GM12878 (cell line): Measurements from ENCODE around the gene PDE1C. TPM values are rescaled to one million over a fixed set of nuclear protein-coding genes. Genes with fewer than 3 reads are reported as not detected.

ENCODE experiments used
- ATAC-seq: fragments of 200-7000 bp; cut with Tn5 transposase; 3 replicates; pipeline ENCODE4 v1.9.1; 2020; ENCODE audit warnings: mild to moderate bottlenecking, moderate library complexity
- BruUV-seq: library from RNA; stranded (reverse); fragments of 400-500 nt; replicated peaks from 2 replicates; lab custom pipeline; 2021; lab: Mats Ljungman, UMichigan
- CTCF ChIA-PET: fragments of 300-600 bp; sonication (Branson Sonifier 250); formaldehyde crosslinking; extraction: SDS; loops from one replicate; lab custom pipeline; 2021; ENCODE audit warnings: inconsistent platforms; lab: Yijun Ruan, JAX
- POLR2A ChIA-PET: fragments of 350-600 bp; formaldehyde crosslinking; extraction: SDS; loops from one replicate; lab custom pipeline; 2021; ENCODE audit warnings: inconsistent platforms; lab: Charles Lee
- RAD21 ChIA-PET: fragments of 300-600 bp; sonication (Branson Sonifier 250); formaldehyde crosslinking; loops from one replicate; lab custom pipeline; 2023; ENCODE audit warnings: antibody characterized with exemption; ENCODE audit not compliant: unreplicated experiment; lab: Charles Lee
- SMC1A ChIA-PET: fragments of 300-600 bp; sonication (Branson Sonifier 250); formaldehyde crosslinking; loops from one replicate; lab custom pipeline; 2023; ENCODE audit not compliant: unreplicated experiment, uncharacterized antibody; lab: Charles Lee
- DNase-seq: peaks from one replicate; pipeline ENCODE4 v3.0.0-alpha.2; 2011; ENCODE audit warnings: low read depth, low spot score
- FAIRE-seq: peaks from 3 replicates; lab custom pipeline; 2011; peaks lifted over from hg19 to GRCh38; lab: Jason Lieb, UNC
- H2AFZ ChIP-seq: 2 replicates; pipeline ENCODE4 v1.6.0; 2011; ENCODE audit warnings: low read depth, low read length, control low read depth; ENCODE audit not compliant: control insufficient read depth
- H3K27ac ChIP-seq: 2 replicates; pipeline ENCODE4 v1.5.1; 2011; ENCODE audit warnings: control low read depth; ENCODE audit not compliant: control insufficient read depth, insufficient read depth
- H3K27me3 ChIP-seq, 2 experiments: replicated peaks in 1 of 2; 2 replicates each; pipeline versions ENCODE4 v1.6.0 to v1.6.1; 2011; ENCODE audit warnings: low read length in 1 of 2; ENCODE audit not compliant: control insufficient read depth in 2 of 2, insufficient read depth in 2 of 2
- H3K36me3 ChIP-seq, 2 experiments: 2 replicates each; pipeline ENCODE4 v1.5.1; 2011; ENCODE audit warnings: low read length in 1 of 2; ENCODE audit not compliant: control insufficient read depth in 2 of 2, insufficient read depth in 2 of 2
- H3K4me1 ChIP-seq: 2 replicates; pipeline ENCODE4 v1.6.1; 2011; ENCODE audit warnings: mild to moderate bottlenecking, low read length, moderate library complexity, mixed read lengths; ENCODE audit not compliant: control insufficient read depth, insufficient read depth
- H3K4me2 ChIP-seq: 2 replicates; pipeline ENCODE4 v1.6.0; 2011; ENCODE audit warnings: control low read depth; ENCODE audit not compliant: control insufficient read depth, insufficient read depth
- H3K4me3 ChIP-seq: fragments of 200-600 bp; sonication (generic); 2 replicates; pipeline ENCODE4 v1.5.1; 2016
- H3K79me2 ChIP-seq: 2 replicates; pipeline ENCODE4 v1.6.0; 2011; ENCODE audit warnings: low read length; ENCODE audit not compliant: control insufficient read depth, insufficient read depth
- H3K9ac ChIP-seq: 2 replicates; pipeline ENCODE4 v1.8.0; 2011; ENCODE audit warnings: low read length, control low read depth, mixed read lengths; ENCODE audit not compliant: control insufficient read depth, insufficient read depth
- H3K9me3 ChIP-seq: replicated peaks from 3 replicates; pipeline ENCODE4 v1.5.1; 2011; ENCODE audit warnings: mild to moderate bottlenecking, low read length; ENCODE audit not compliant: control insufficient read depth, insufficient read depth
- H4K20me1 ChIP-seq: 2 replicates; pipeline ENCODE4 v1.6.0; 2011; ENCODE audit not compliant: control insufficient read depth, insufficient read depth
- ATF7 ChIP-seq: fragments of 450-650 bp; IDR thresholded peaks from 2 replicates; pipeline ENCODE4 v1.6.1; 2016; ENCODE audit warnings: low read depth, mild to moderate bottlenecking
- CEBPB ChIP-seq, 2 experiments: fragments of 150-350 bp in 1 of 2; IDR thresholded peaks; 2 replicates each; pipeline ENCODE4 v1.6.1; 2012 to 2014; ENCODE audit warnings: low read depth in 2 of 2, low read length in 2 of 2, borderline replicate concordance in 1 of 2, inconsistent platforms in 1 of 2
- CREB1 ChIP-seq: IDR thresholded peaks from 2 replicates; pipeline ENCODE4 v1.6.1; 2012; ENCODE audit warnings: low read depth, mild to moderate bottlenecking, inconsistent platforms
- ETV6 ChIP-seq, 2 experiments: fragments of 450-650 bp in 1 of 2; IDR thresholded peaks in 1 of 2; conservative IDR thresholded peaks in 1 of 2; 2 replicates each; pipeline ENCODE4 v1.6.1; 2014; ENCODE audit warnings: antibody characterized with exemption in 1 of 2, borderline replicate concordance in 1 of 2, low read depth in 1 of 2, mild to moderate bottlenecking in 1 of 2, moderate library complexity in 1 of 2
- JUNB ChIP-seq: IDR thresholded peaks from 2 replicates; pipeline ENCODE4 v1.6.1; 2016; ENCODE audit warnings: antibody characterized with exemption, mild to moderate bottlenecking
- NFYA ChIP-seq: IDR thresholded peaks from 2 replicates; pipeline ENCODE4 v1.6.1; 2011; ENCODE audit warnings: low read depth, mild to moderate bottlenecking, low read length, improper control_type of control experiment, borderline replicate concordance
- RBBP5 ChIP-seq: fragments of 200-600 bp; sonication (generic); conservative IDR thresholded peaks from 2 replicates; pipeline ENCODE4 v1.6.1; 2016
- SP1 ChIP-seq: IDR thresholded peaks from one replicate; pipeline ENCODE4 v1.6.1; 2011; ENCODE audit warnings: low read depth, low read length
- SREBF1 ChIP-seq: IDR thresholded peaks from 2 replicates; pipeline ENCODE4 v1.6.1; 2012; ENCODE audit warnings: mild to moderate bottlenecking, low read length
- SUZ12 ChIP-seq: fragments of 200-600 bp; sonication (generic); IDR thresholded peaks from one replicate; pipeline ENCODE4 v1.6.1; 2018; ENCODE audit warnings: antibody characterized with exemption, mild to moderate bottlenecking; ENCODE audit not compliant: unreplicated experiment
- WGBS: methylation state at CpG from one replicate; pipeline ENCODE4 v1.1.6; 2016; ENCODE audit warnings: low lambda C conversion rate; ENCODE audit not compliant: insufficient replicate concordance, insufficient coverage; ENCODE audit errors: missing lambda C conversion rate; 5-methylcytosine and 5-hydroxymethylcytosine counted together
- in situ Hi-C: fragments of 300-500 bp; cut with MboI; formaldehyde crosslinking; loops from 9 replicates; pipeline ENCODE4 v1.14.3; 2018; ENCODE audit warnings: mixed read lengths
- intact Hi-C: fragments of 100-400 bp; cut with micrococcal nuclease; formaldehyde crosslinking; loops from one replicate; pipeline ENCODE4 v1.14.2; 2022; ENCODE audit not compliant: unreplicated experiment
- polyA plus RNA-seq, 11 experiments: library from polyadenylated mRNA; depleted of rRNA in 4 of 11; unstranded in 6 of 11; stranded (reverse) in 5 of 11; fragments of >200 nt; fragmentation: Nextera tagmentation in 4 of 11; fragmentation: Illumina TruSeq in 1 of 11; extraction: Ambion mirVana in 4 of 11; extraction: Trizol in 1 of 11; gene quantifications; 1 replicate in 1 of 11; 2 replicates in 10 of 11; pipeline versions ENCODE4 v1.2.1 to v1.2.3, GENCODE V29; 2011 to 2016; ENCODE audit warnings: inconsistent platforms in 2 of 11, missing spikeins in 2 of 11, low read depth in 1 of 11
- total RNA-seq, 4 experiments: library from RNA; depleted of rRNA in 3 of 4; stranded (reverse); fragments of >200 nt in 3 of 4; fragmentation: Illumina TruSeq in 1 of 4; extraction: Trizol in 1 of 4; gene quantifications; 2 replicates each; pipeline versions ENCODE4 v1.2.1 to v1.2.3, GENCODE V29; 2013 to 2021
- TF ChIP-seq, protein P1 (sequence below): fragments of 150-350 bp; IDR thresholded peaks from 2 replicates; pipeline ENCODE4 v1.6.1; 2014; ENCODE audit warnings: mild to moderate bottlenecking, low read depth, low read length

Gene PDE1C
- total and polyA plus RNA-seq, 10 of the 15 experiments (the other 5 are each of a cell fraction or from before 2014, with no cell fraction given) = 0.29 to 2.3 (median 0.70) TPM

DNA sequence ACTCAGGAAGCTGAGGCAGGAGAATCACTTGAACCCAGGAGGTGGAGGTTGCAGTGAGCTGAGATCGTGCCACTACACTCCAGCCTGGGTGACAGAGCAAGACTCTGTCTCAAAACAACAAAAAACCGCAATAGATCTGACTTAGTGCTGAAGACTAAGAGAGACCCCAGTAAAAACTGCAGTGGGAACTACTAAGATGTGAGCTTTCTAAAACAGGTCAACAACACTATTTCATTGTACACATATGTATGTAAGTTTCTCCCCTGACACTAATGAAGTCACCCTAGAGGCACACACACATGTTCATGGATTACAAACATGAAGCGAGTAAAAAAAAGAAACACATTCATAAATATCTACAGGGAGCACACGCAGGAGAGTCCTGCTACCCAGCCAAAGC lies 68.3 kb downstream of the PDE1C start:
- H3K9me3 ChIP-seq = peaks cover 2% of the 10 kb centered on the region; the same call in 1 of the 3 replicates
- no peak overlapping the region for H3K4me2 ChIP-seq
- no peaks in the 10 kb centered on the region for H3K4me1 ChIP-seq
- SMC1A ChIA-PET = interaction anchor here (0.7 to 1.2 kb wide), 3 partner anchors 10 to 97 kb away, joined by 3 read pairs; no protein-coding TSS in a partner anchor
- POLR2A ChIA-PET = no interaction called here
- intact Hi-C loops = no loop called here
- in situ Hi-C loops = no loop called here
- no peaks in the 10 kb centered on the region for H3K79me2 ChIP-seq
- TF ChIP-seq RBBP5 (no peak), CEBPB (IDR thresholded peaks at IDR 0.05; ENCODE audit: borderline replicate concordance in 1 of 2, low read depth in 2 of 2, low read length in 2 of 2) (no peak), CREB1 (no peak), JUNB (no peak), ETV6 (conservative IDR thresholded peaks at IDR 0.05 in 1 of 2, IDR thresholded peaks at IDR 0.05 in 1 of 2; ENCODE audit: borderline replicate concordance in 1 of 2, low read depth in 1 of 2) (no peak), ATF7 (no peak), SREBF1 (no peak), SP1 (no peak), NFYA (no peak)
- no peak overlapping the region for H3K27ac ChIP-seq
- FAIRE-seq (no peak), DNase-seq (no peak), ATAC-seq (no peak)
- H3K27me3 ChIP-seq = peaks cover 0 to 2% of the 10 kb centered on the region in 2 experiments; a peak in 1 of 4 replicates
- no peaks in the 10 kb centered on the region for H4K20me1 ChIP-seq
- RAD21 ChIA-PET = no interaction called here
- no TSS peak for BruUV-seq
- no peak overlapping the region for H3K9ac ChIP-seq
- WGBS = 25% methylated on average over 4 of the region's 4 CpGs
- CTCF ChIA-PET = no interaction called here
- no peak overlapping the region for H3K4me3 ChIP-seq
- no peaks in the 10 kb centered on the region for H3K36me3 ChIP-seq
- no peak overlapping the region for H2AFZ ChIP-seq

DNA sequence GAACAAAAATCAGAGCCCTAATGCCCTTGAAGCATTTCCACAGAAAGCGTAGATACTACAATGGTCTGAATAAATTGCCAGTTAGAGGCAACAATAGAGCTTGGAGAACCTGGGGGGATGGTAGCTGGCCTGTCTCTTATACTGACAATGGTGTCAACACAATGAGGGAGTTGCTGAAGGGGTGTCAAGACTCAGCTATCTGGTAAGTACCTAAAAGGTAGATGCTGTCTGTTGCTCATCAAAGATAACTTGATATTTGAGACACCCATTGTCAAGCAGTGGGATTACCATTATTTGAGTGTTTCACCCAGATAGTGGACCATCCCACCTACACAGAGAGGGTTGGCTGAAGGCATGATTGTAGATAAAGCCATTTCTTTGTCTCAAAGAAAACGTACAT lies 72.8 kb downstream of the PDE1C start:
- TF ChIP-seq SUZ12 = no peak
- no peak for TF ChIP-seq RBBP5
- TF ChIP-seq, protein P1, sequence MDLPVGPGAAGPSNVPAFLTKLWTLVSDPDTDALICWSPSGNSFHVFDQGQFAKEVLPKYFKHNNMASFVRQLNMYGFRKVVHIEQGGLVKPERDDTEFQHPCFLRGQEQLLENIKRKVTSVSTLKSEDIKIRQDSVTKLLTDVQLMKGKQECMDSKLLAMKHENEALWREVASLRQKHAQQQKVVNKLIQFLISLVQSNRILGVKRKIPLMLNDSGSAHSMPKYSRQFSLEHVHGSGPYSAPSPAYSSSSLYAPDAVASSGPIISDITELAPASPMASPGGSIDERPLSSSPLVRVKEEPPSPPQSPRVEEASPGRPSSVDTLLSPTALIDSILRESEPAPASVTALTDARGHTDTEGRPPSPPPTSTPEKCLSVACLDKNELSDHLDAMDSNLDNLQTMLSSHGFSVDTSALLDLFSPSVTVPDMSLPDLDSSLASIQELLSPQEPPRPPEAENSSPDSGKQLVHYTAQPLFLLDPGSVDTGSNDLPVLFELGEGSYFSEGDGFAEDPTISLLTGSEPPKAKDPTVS = no peak
- TF ChIP-seq, all 136 proteins: peak for 0
- no TSS peak for BruUV-seq
- DNase-seq = no peak
- CTCF ChIA-PET = no interaction called here
- Histone ChIP-seq H3K9me3 (peaks cover 2% of the 10 kb centered on the region; the same call in 1 of the 3 replicates), H3K4me3 (no peak overlapping the region), H3K79me2 (no peaks in the 10 kb centered on the region), H2AFZ (no peak overlapping the region), H3K9ac (no peak overlapping the region), H4K20me1 (no peaks in the 10 kb centered on the region), H3K4me1 (no peaks in the 10 kb centered on the region), H3K27ac (no peak overlapping the region), H3K36me3 (no peaks in the 10 kb centered on the region), H3K27me3 (0 out of 4 replicates have a peak, but pooled peaks cover 0 to 2% of the 10 kb centered on the region in 2 experiments), H3K4me2 (no peak overlapping the region)
- RAD21 ChIA-PET = no interaction called here
- POLR2A ChIA-PET = no interaction called here
- intact Hi-C loops = no loop called here
- 0% methylated on average over 2 of the region's 2 CpGs for WGBS
- ATAC-seq = no peak
- no peak for FAIRE-seq
- SMC1A ChIA-PET = no interaction called here
- in situ Hi-C loops = no loop called here
